A673 (cell line): ENCODE results near the gene CAPN2. TPM values are rescaled to one million over a fixed set of nuclear protein-coding genes. Genes with fewer than 3 reads are reported as not detected.

Experiments
- BruUV-seq: library from RNA; stranded (reverse); fragments of 400-500 nt; replicated peaks from 2 replicates; lab custom pipeline; 2021; lab: Mats Ljungman, UMichigan
- CTCF ChIA-PET: fragments of 300-600 bp; sonication (Branson Sonifier 250); formaldehyde crosslinking; loops from one replicate; lab custom pipeline; 2022; ENCODE audit warnings: antibody characterized with exemption; lab: Charles Lee
- POLR2A ChIA-PET: fragments of 300-600 bp; sonication (Branson Sonifier 250); formaldehyde crosslinking; loops from one replicate; lab custom pipeline; 2022; ENCODE audit warnings: antibody characterized with exemption; ENCODE audit not compliant: low non-redundant PET; lab: Charles Lee
- DNase-seq: peaks from one replicate; pipeline ENCODE4 v3.0.0-alpha.2; 2015; ENCODE audit warnings: low spot score
- H3K27ac ChIP-seq: fragments of 200-600 bp; sonication (generic); 2 replicates; pipeline ENCODE4 v1.5.1; 2016; ENCODE audit warnings: mixed run types, low read depth, mild to moderate bottlenecking, mixed read lengths, antibody characterized with exemption, low read length; ENCODE audit not compliant: poor library complexity, severe bottlenecking
- H3K27me3 ChIP-seq: fragments of 200-600 bp; sonication (generic); replicated peaks from 2 replicates; pipeline ENCODE4 v1.6.1; 2017; ENCODE audit warnings: mixed run types, low read depth, mild to moderate bottlenecking, mixed read lengths, antibody characterized with exemption, low read length; ENCODE audit not compliant: insufficient read depth, poor library complexity
- H3K36me3 ChIP-seq: fragments of 200-600 bp; sonication (generic); 2 replicates; pipeline ENCODE4 v1.6.1; 2016; ENCODE audit warnings: mixed run types, mild to moderate bottlenecking, mixed read lengths, antibody characterized with exemption, low read length; ENCODE audit not compliant: insufficient read depth, poor library complexity, severe bottlenecking
- H3K4me1 ChIP-seq: fragments of 200-600 bp; sonication (generic); 2 replicates; pipeline ENCODE4 v1.6.1; 2017; ENCODE audit warnings: mixed run types, mild to moderate bottlenecking, mixed read lengths, antibody characterized with exemption, low read length; ENCODE audit not compliant: insufficient read depth, poor library complexity, severe bottlenecking
- H3K4me3 ChIP-seq: fragments of 200-600 bp; sonication (generic); 2 replicates; pipeline ENCODE4 v1.5.1; 2016; ENCODE audit warnings: low read depth, mixed run types, mild to moderate bottlenecking, mixed read lengths, low read length; ENCODE audit not compliant: poor library complexity, severe bottlenecking
- H3K9me3 ChIP-seq: fragments of 200-600 bp; sonication (generic); 2 replicates; pipeline ENCODE4 v1.6.1; 2016; ENCODE audit warnings: mixed run types, low read depth, mild to moderate bottlenecking, mixed read lengths, antibody characterized with exemption, low read length; ENCODE audit not compliant: poor library complexity, severe bottlenecking
- EZH2 ChIP-seq: fragments of 200-600 bp; sonication (generic); IDR thresholded peaks from 2 replicates; pipeline ENCODE4 v1.6.1; 2017; ENCODE audit warnings: borderline replicate concordance, low read depth, mild to moderate bottlenecking, mixed read lengths, antibody characterized with exemption, low read length; ENCODE audit not compliant: poor library complexity, severe bottlenecking
- intact Hi-C: fragments of 100-400 bp; cut with micrococcal nuclease; formaldehyde crosslinking; loops from one replicate; pipeline ENCODE4 v1.10.0; 2022; ENCODE audit not compliant: unreplicated experiment
- total RNA-seq: library from RNA; stranded (reverse); gene quantifications from 2 replicates; pipeline ENCODE4 v1.2.3, GENCODE V29; 2021
- TF ChIP-seq, protein P1 (sequence below): fragments of 300-800, 200-600 bp; sonication (generic); conservative IDR thresholded peaks from 2 replicates; pipeline ENCODE4 v1.5.1; 2017; ENCODE audit warnings: low read depth, mild to moderate bottlenecking, antibody characterized with exemption, low read length, moderate library complexity, mixed read lengths

CAPN2 gene
- total RNA-seq, 1 experiment from 2014 or later, result 137 TPM

DNA sequence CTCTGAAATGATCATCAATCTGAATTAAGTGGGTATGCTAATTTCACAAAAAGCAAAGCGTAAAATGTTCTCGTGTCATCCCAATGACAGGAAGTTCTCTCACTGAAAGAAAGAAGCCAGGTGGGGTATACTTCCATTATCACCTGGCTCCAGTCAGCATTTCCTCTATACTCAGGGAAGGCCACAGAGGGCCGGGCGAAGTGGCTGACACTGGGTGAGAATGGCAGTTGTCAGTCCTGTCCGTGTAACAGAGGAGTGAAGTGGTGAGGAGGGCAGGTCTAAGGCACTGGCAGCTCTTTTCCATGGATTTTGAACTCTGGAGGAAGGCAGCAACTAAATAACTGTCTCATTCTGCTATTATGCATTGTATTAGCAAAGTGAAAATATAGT lies 60.4 kb downstream of the CAPN2 start:
- CTCF ChIA-PET, result no interaction called here
- POLR2A ChIA-PET, result interaction anchor here (0.7 kb wide), 1 partner anchor 410 kb away, joined by 3 read pairs; no protein-coding TSS in a partner anchor
- Histone ChIP-seq H3K27me3 (no peaks in the 10 kb centered on the region), H3K9me3 (no peaks in the 10 kb centered on the region), H3K27ac (no peak overlapping the region), H3K4me1 (no peaks in the 10 kb centered on the region), H3K36me3 (peaks cover 88% of the 10 kb centered on the region), H3K4me3 (no peak overlapping the region)
- intact Hi-C loops, result no loop called here
- no TSS peak for BruUV-seq
- no peak for DNase-seq
- TF ChIP-seq, protein P1, sequence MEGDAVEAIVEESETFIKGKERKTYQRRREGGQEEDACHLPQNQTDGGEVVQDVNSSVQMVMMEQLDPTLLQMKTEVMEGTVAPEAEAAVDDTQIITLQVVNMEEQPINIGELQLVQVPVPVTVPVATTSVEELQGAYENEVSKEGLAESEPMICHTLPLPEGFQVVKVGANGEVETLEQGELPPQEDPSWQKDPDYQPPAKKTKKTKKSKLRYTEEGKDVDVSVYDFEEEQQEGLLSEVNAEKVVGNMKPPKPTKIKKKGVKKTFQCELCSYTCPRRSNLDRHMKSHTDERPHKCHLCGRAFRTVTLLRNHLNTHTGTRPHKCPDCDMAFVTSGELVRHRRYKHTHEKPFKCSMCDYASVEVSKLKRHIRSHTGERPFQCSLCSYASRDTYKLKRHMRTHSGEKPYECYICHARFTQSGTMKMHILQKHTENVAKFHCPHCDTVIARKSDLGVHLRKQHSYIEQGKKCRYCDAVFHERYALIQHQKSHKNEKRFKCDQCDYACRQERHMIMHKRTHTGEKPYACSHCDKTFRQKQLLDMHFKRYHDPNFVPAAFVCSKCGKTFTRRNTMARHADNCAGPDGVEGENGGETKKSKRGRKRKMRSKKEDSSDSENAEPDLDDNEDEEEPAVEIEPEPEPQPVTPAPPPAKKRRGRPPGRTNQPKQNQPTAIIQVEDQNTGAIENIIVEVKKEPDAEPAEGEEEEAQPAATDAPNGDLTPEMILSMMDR, result no peak
- TF ChIP-seq EZH2, result no peak

DNA sequence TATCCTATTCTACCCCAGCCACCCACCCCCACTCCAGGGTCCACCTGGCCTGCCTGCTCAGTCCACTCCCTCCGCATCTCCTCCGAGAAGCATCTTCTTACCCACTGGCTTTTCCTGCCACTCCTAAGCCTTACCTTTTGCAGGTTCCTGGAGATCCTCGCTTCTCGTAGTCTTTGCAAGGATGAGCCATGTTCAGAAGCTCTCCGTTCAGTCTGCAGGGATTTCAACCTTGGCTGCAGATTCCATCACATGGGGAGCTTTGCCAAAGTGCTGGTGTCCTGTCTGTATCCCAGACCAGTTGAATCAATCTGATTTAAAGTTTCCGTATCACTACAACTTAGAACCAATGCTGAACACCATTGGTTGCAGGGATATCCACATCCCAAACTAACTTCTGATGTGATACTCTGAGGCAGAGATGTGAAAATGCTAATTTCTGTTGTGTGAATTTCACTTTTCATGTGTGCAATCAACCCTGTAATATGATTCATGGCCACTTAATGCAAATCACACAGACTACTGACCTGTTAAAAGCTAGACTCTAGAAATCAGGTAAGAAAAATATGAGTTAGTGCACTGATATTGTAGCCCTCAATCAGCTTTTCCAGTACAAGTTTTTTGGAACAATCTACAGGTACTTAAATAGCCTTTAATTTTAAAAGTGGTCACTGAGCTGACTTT lies 61.9 kb downstream of the CAPN2 start:
- H3K36me3 ChIP-seq, result peaks cover 97% of the 10 kb centered on the region
- no peak overlapping the region for H3K4me3 ChIP-seq
- ChIA-PET CTCF (no interaction called here), POLR2A (no interaction called here)
- no peaks in the 10 kb centered on the region for H3K9me3 ChIP-seq
- H3K4me1 ChIP-seq, result no peaks in the 10 kb centered on the region
- no peaks in the 10 kb centered on the region for H3K27me3 ChIP-seq
- TF ChIP-seq, protein P1, result no peak
- no peak for TF ChIP-seq EZH2
- no peak for DNase-seq
- H3K27ac ChIP-seq, result no peak overlapping the region
- BruUV-seq, result no TSS peak
- intact Hi-C loops, result no loop called here

DNA sequence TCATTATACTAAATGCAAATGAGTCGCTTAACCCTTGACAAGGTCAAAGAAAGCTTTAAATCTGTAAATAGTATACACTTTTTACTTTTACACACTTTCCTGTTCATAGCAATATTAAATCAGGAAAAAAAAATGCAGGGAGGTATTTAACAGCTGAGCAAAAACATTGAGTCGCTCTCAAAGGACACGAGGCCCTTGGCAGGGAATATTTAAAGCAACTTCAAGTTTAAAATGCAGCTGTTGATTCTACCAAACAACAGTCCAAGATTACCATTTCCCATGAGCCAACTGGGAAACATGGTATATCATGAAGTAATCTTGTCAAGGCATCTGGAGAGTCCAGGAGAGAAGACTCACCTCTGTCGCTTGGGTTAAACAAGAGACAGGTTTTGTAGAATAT lies 62.7 kb downstream of the CAPN2 start:
- no peak overlapping the region for H3K4me3 ChIP-seq
- ChIA-PET POLR2A (no interaction called here), CTCF (no interaction called here)
- intact Hi-C loops, result no loop called here
- peaks cover 97% of the 10 kb centered on the region for H3K36me3 ChIP-seq
- TF ChIP-seq EZH2, result no peak
- TF ChIP-seq, protein P1, result no peak
- no peaks in the 10 kb centered on the region for H3K4me1 ChIP-seq
- BruUV-seq, result no TSS peak
- no peak overlapping the region for H3K27ac ChIP-seq
- DNase-seq, result no peak
- no peaks in the 10 kb centered on the region for H3K9me3 ChIP-seq
- no peaks in the 10 kb centered on the region for H3K27me3 ChIP-seq
